ENCODE measurements around the gene PSME1. TPM values are rescaled to one million over a fixed set of nuclear protein-coding genes. Genes with fewer than 3 reads are reported as not detected.

Gene PSME1
- total and polyA plus RNA-seq, 2 of the 13 experiments (the other 11 are each of a cell fraction or from before 2014, with no cell fraction given) = 159 to 608 TPM

DNA sequence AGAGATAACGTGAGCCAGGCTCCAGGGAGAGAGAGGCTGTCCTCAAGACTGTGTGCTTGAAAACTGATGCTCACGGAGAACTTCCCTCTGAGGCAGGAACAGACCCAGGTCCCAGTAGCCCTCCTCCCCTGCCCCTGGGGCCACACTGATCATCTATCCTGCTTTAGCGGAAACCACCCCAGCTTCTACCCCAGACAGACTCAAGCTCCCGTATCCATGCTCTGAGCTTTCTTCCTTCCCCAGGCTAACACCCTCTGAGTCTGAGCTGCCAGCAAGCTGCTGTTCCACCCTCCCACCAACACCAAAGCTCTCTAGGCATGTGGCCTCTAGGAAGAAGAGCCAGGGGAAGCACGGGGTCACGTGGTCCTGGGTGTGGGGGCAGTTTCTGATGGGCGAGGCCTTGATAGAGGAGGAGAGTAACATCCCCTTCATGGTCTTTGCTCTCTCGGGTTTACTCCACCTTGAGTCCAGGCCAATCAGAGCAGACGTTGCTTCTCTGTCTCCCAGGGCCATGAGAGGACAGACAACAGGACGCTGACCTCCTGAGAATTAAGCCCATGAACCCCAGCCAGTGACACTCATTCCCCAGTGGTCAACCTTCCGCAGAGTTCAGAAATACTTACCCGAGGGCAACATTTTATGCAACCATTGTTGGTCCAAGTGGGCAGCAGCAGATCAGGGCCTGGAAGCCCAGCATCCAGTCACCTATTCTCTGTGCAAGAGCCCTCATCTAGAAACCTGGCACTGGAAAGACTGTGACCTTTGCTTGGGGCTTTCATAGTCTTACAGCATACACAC is 40.5 kb upstream of the PSME1 start (continued):
- TF ChIP-seq, protein P1, sequence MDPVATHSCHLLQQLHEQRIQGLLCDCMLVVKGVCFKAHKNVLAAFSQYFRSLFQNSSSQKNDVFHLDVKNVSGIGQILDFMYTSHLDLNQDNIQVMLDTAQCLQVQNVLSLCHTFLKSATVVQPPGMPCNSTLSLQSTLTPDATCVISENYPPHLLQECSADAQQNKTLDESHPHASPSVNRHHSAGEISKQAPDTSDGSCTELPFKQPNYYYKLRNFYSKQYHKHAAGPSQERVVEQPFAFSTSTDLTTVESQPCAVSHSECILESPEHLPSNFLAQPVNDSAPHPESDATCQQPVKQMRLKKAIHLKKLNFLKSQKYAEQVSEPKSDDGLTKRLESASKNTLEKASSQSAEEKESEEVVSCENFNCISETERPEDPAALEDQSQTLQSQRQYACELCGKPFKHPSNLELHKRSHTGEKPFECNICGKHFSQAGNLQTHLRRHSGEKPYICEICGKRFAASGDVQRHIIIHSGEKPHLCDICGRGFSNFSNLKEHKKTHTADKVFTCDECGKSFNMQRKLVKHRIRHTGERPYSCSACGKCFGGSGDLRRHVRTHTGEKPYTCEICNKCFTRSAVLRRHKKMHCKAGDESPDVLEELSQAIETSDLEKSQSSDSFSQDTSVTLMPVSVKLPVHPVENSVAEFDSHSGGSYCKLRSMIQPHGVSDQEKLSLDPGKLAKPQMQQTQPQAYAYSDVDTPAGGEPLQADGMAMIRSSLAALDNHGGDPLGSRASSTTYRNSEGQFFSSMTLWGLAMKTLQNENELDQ (CRISPR knock-in tag; IDR thresholded peaks at IDR 0.05; ENCODE audit: borderline replicate concordance) = no peak; the same call in 1 of the 2 replicates
- peak; percentile 87 for TF ChIP-seq HNF4G (IDR thresholded peaks at IDR 0.05; ENCODE audit: borderline replicate concordance, low read depth, low read length)
- TF ChIP-seq HNF4G (CRISPR knock-in tag; IDR thresholded peaks at IDR 0.05; ENCODE audit: borderline replicate concordance, low read depth) = peak; percentile 76; the same call in 1 of the 2 replicates
- TF ChIP-seq HDAC1 (CRISPR knock-in tag; IDR thresholded peaks at IDR 0.05) = no peak
- TF ChIP-seq PHF5A (CRISPR knock-in tag; IDR thresholded peaks at IDR 0.05; ENCODE audit: low read depth, unreplicated experiment) = peak; percentile 92
- peak; percentile 61; the same call in 1 of the 2 replicates for TF ChIP-seq ZNF7 (CRISPR knock-in tag; IDR thresholded peaks at IDR 0.05)
- TF ChIP-seq NCOA1 (CRISPR knock-in tag; IDR thresholded peaks at IDR 0.05) = no peak
- TF ChIP-seq, protein P2, sequence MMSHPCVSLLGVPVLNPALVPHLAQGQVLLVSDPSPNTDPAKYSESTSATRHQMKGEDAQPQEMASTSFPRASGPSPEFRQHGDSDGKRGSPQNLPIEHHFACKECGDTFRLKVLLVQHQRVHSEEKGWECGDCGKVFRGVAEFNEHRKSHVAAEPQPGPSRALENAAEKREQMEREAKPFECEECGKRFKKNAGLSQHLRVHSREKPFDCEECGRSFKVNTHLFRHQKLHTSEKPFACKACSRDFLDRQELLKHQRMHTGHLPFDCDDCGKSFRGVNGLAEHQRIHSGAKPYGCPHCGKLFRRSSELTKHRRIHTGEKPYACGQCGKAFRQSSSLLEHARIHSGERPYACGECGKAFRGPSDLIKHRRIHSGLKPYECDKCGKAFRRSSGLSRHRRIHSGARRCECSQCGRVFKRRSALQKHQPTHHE (CRISPR knock-in tag; IDR thresholded peaks at IDR 0.05; ENCODE audit: borderline replicate concordance) = peak; percentile 80; the same call in 1 of the 2 replicates
- peak; percentile 66; the same call in 1 of the 2 replicates for TF ChIP-seq CREB1 (IDR thresholded peaks at IDR 0.05)
- TF ChIP-seq CREB1 (CRISPR knock-in tag; IDR thresholded peaks at IDR 0.05) = no peak
- TF ChIP-seq, protein P3, sequence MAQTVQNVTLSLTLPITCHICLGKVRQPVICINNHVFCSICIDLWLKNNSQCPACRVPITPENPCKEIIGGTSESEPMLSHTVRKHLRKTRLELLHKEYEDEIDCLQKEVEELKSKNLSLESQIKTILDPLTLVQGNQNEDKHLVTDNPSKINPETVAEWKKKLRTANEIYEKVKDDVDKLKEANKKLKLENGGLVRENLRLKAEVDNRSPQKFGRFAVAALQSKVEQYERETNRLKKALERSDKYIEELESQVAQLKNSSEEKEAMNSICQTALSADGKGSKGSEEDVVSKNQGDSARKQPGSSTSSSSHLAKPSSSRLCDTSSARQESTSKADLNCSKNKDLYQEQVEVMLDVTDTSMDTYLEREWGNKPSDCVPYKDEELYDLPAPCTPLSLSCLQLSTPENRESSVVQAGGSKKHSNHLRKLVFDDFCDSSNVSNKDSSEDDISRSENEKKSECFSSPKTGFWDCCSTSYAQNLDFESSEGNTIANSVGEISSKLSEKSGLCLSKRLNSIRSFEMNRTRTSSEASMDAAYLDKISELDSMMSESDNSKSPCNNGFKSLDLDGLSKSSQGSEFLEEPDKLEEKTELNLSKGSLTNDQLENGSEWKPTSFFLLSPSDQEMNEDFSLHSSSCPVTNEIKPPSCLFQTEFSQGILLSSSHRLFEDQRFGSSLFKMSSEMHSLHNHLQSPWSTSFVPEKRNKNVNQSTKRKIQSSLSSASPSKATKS (CRISPR knock-in tag; IDR thresholded peaks at IDR 0.05) = no peak
- TF ChIP-seq, protein P4, sequence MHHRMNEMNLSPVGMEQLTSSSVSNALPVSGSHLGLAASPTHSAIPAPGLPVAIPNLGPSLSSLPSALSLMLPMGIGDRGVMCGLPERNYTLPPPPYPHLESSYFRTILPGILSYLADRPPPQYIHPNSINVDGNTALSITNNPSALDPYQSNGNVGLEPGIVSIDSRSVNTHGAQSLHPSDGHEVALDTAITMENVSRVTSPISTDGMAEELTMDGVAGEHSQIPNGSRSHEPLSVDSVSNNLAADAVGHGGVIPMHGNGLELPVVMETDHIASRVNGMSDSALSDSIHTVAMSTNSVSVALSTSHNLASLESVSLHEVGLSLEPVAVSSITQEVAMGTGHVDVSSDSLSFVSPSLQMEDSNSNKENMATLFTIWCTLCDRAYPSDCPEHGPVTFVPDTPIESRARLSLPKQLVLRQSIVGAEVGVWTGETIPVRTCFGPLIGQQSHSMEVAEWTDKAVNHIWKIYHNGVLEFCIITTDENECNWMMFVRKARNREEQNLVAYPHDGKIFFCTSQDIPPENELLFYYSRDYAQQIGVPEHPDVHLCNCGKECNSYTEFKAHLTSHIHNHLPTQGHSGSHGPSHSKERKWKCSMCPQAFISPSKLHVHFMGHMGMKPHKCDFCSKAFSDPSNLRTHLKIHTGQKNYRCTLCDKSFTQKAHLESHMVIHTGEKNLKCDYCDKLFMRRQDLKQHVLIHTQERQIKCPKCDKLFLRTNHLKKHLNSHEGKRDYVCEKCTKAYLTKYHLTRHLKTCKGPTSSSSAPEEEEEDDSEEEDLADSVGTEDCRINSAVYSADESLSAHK (CRISPR knock-in tag; IDR thresholded peaks at IDR 0.05; ENCODE audit: borderline replicate concordance) = peak; percentile 94; the same call in 1 of the 2 replicates
- TF ChIP-seq, protein P5, sequence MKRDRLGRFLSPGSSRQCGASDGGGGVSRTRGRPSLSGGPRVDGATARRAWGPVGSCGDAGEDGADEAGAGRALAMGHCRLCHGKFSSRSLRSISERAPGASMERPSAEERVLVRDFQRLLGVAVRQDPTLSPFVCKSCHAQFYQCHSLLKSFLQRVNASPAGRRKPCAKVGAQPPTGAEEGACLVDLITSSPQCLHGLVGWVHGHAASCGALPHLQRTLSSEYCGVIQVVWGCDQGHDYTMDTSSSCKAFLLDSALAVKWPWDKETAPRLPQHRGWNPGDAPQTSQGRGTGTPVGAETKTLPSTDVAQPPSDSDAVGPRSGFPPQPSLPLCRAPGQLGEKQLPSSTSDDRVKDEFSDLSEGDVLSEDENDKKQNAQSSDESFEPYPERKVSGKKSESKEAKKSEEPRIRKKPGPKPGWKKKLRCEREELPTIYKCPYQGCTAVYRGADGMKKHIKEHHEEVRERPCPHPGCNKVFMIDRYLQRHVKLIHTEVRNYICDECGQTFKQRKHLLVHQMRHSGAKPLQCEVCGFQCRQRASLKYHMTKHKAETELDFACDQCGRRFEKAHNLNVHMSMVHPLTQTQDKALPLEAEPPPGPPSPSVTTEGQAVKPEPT (CRISPR knock-in tag; IDR thresholded peaks at IDR 0.05; ENCODE audit: low read depth) = peak; percentile 98
- peak; percentile 96 for TF ChIP-seq TMF1 (CRISPR knock-in tag; IDR thresholded peaks at IDR 0.05; ENCODE audit: low read depth)
- TF ChIP-seq HOXA3 (CRISPR knock-in tag; IDR thresholded peaks at IDR 0.05) = peak; percentile 94
- TF ChIP-seq ATF1 (CRISPR knock-in tag; IDR thresholded peaks at IDR 0.05) = no peak
- TF ChIP-seq RBAK (CRISPR knock-in tag; IDR thresholded peaks at IDR 0.05) = peak; percentile 90

All from HepG2 (cell line).